ENCODE results near the gene TECPR1.

Gene TECPR1

GRCh38 chr7:98210513-98211220 is 41.4 kb downstream of the TECPR1 start:
- DNase-seq (ENCODE audit: low read depth in 2 of 2) = no peak

- no peak for DNase-seq (ENCODE audit: low read depth in 2 of 2)
These were observed 42.7 kb downstream of the TECPR1 start for GRCh38 chr7:98209166-98209920.

GRCh38 chr7:98206451-98207330 is 45.3 kb downstream of the TECPR1 start:
- no peak for DNase-seq (ENCODE audit: low read depth in 2 of 2)

GRCh38 chr7:98205162-98205845 is 46.7 kb downstream of the TECPR1 start:
- no peak for DNase-seq (ENCODE audit: low read depth in 2 of 2)

GRCh38 chr7:98204670-98205069 is 47.4 kb downstream of the TECPR1 start:
- DNase-seq (ENCODE audit: low read depth in 2 of 2) = no peak

- no peak for DNase-seq (ENCODE audit: low read depth in 2 of 2)
These were observed 47.9 kb downstream of the TECPR1 start for GRCh38 chr7:98203964-98204605.

- no peak for DNase-seq (ENCODE audit: low read depth in 2 of 2)
These were observed 48.6 kb downstream of the TECPR1 start for GRCh38 chr7:98203261-98203963.

GRCh38 chr7:98202367-98203195 is 49.5 kb downstream of the TECPR1 start:
- DNase-seq (ENCODE audit: low read depth in 2 of 2) = peak; percentile 61 to 66

- DNase-seq (ENCODE audit: low read depth in 2 of 2) = no peak
These were observed 51.7 kb downstream of the TECPR1 start for GRCh38 chr7:98200364-98200763.

GRCh38 chr7:98199131-98199530 is 52.9 kb downstream of the TECPR1 start:
- DNase-seq (ENCODE audit: low read depth in 2 of 2) = no peak

- no peak for DNase-seq (ENCODE audit: low read depth in 2 of 2)
These were observed 55.1 kb downstream of the TECPR1 start for GRCh38 chr7:98196706-98197605.

- no peak for DNase-seq (ENCODE audit: low read depth in 2 of 2)
These were observed 57.2 kb downstream of the TECPR1 start for GRCh38 chr7:98194672-98195457.

- no peak for DNase-seq (ENCODE audit: low read depth in 2 of 2)
These were observed 57.8 kb downstream of the TECPR1 start for GRCh38 chr7:98194186-98194585.

GRCh38 chr7:98193474-98194180 is 58.4 kb downstream of the TECPR1 start:
- DNase-seq (ENCODE audit: low read depth in 2 of 2) = no peak

GRCh38 chr7:98192781-98193457 is 59.1 kb downstream of the TECPR1 start:
- no peak for DNase-seq (ENCODE audit: low read depth in 2 of 2)

GRCh38 chr7:98191668-98192431 is 60.2 kb downstream of the TECPR1 start:
- no peak for DNase-seq (ENCODE audit: low read depth in 2 of 2)

All from stimulated activated CD8-positive, alpha-beta memory T cell treated with anti-CD3 and anti-CD28 coated beads, Interleukin-2, amount 100 ng/mL, for 48 hours (primary cell).